DMS 273 (cell line): ENCODE results near the gene RAB40C.

ENCODE experiments used
- DNase-seq: peaks from one replicate; lab custom pipeline; 2025; ENCODE audit not compliant: unreplicated experiment; lab: John Stamatoyannopoulos, UW

Gene RAB40C

GRCh38 chr16:630249-630814 is 40.5 kb downstream of the RAB40C start:
- no peak for DNase-seq

DNA sequence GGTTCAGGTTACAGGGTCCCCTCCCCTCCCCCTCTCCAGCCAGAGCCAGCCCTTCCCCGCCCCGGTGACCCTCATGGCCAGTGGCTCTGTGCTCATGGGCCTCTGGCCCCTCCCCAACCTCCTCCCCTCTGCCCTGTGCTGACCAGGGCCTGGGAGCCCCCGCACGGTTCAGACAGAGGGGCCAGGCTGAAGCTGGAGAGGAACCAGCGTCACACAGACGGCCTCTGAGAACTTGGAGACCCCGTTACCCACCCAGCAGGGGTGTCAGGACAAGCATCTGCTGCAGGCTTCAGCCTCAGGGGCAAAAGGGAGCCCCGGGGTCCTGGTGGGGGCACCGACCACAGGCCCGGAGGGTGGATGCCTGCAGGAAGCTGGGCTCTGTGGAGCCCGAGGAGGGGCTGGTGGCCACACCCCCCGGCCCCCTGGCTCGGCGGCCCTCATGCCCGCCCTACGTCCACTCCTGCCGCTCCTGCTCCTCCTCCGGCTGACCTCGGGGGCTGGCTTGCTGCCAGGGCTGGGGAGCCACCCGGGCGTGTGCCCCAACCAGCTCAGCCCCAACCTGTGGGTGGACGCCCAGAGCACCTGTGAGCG is 41.0 kb downstream of the RAB40C start, which contains the start of gene WFIKKN1:
Gene WFIKKN1, plus strand, starts transcription at position 171 of the 591 bp plus-strand sequence. Its CDS starts 269 bp downstream, at position 440.
- no peak for DNase-seq

- DNase-seq: no peak
Measured at GRCh38 chr16:631808-632358, 42.0 kb downstream of the RAB40C start.

DNA sequence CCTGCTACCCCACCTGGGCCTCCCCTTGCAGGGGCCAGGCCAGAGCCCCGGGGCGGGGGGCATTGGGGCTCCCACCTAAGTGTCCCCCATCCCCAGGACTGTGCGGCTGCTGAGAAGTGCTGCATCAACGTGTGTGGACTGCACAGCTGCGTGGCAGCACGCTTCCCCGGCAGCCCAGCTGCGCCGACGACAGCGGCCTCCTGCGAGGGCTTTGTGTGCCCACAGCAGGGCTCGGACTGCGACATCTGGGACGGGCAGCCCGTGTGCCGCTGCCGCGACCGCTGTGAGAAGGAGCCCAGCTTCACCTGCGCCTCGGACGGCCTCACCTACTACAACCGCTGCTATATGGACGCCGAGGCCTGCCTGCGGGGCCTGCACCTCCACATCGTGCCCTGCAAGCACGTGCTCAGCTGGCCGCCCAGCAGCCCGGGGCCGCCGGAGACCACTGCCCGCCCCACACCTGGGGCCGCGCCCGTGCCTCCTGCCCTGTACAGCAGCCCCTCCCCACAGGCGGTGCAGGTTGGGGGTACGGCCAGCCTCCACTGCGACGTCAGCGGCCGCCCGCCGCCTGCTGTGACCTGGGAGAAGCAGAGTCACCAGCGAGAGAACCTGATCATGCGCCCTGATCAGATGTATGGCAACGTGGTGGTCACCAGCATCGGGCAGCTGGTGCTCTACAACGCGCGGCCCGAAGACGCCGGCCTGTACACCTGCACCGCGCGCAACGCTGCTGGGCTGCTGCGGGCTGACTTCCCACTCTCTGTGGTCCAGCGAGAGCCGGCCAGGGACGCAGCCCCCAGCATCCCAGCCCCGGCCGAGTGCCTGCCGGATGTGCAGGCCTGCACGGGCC is 42.8 kb downstream of the RAB40C start:
- DNase-seq: no peak

- no peak for DNase-seq
Measured at GRCh38 chr16:633336-634050, 43.6 kb downstream of the RAB40C start.

GRCh38 chr16:634051-634670 is 44.3 kb downstream of the RAB40C start:
- no peak for DNase-seq

GRCh38 chr16:634996-635395 is 45.1 kb downstream of the RAB40C start:
- DNase-seq: no peak

- DNase-seq: no peak
Measured at GRCh38 chr16:635573-636205, 45.8 kb downstream of the RAB40C start.

GRCh38 chr16:636206-637080 is 46.6 kb downstream of the RAB40C start, which contains the start of gene METTL26:
Gene METTL26 (minus strand): TSS chr16:636305. CDS start chr16:636290, 15 bp downstream.
- peak; percentile 97 for DNase-seq

- DNase-seq: peak; percentile 58
Measured at GRCh38 chr16:637081-638018, 47.5 kb downstream of the RAB40C start.

GRCh38 chr16:638034-638543 is 48.2 kb downstream of the RAB40C start:
- DNase-seq: no peak

GRCh38 chr16:638836-639235 is 49.0 kb downstream of the RAB40C start:
- DNase-seq: no peak

- DNase-seq: no peak
Measured at GRCh38 chr16:640614-641013, 50.7 kb downstream of the RAB40C start.

DNA sequence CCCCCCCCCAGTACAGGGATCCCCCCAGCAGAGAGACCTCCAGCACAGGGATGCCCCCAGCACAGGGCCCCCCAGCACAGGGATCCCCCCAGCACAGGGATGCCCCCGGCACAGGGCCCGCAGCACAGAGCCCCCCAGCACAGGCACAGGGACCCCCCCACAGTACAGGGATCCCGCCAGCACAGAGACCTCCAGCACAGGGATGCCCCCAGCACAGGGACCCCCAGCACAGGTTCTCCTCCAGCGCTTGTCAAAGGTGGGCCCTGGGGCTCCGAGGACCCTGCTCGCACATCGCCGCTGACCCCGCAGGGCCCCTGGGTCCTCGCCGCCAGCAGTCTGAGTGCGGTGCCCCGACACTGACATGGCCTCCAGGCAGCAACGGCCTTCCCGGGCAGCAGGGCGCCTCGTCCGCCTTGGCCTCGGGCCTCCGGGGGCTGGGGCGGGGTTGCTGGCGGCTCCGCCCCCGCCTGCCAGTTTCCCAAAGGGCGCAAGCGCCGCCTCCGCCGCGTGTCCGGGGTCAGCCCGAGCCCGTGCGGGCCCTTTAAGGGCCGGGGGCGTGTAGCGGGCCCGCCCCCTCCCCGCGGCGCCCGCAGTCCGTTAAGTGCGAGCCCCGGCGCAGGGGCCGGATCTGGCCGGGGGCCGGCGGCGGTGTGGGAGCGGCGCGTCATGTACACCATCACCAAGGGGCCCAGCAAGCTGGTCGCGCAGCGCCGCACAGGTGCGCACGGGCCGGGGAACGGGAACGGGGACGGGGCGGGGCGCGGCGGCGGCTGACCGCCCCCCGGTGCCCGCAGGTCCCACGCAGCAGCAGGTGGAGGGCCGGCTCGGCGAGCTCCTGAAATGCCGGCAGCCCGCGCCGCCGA is 51.7 kb downstream of the RAB40C start, which contains the start of gene MCRIP2:
Gene MCRIP2, plus strand, starts transcription at position 503 of the 863 bp plus-strand sequence. Its CDS starts 164 bp downstream, at position 667.
- DNase-seq: peak; percentile 93

DNA sequence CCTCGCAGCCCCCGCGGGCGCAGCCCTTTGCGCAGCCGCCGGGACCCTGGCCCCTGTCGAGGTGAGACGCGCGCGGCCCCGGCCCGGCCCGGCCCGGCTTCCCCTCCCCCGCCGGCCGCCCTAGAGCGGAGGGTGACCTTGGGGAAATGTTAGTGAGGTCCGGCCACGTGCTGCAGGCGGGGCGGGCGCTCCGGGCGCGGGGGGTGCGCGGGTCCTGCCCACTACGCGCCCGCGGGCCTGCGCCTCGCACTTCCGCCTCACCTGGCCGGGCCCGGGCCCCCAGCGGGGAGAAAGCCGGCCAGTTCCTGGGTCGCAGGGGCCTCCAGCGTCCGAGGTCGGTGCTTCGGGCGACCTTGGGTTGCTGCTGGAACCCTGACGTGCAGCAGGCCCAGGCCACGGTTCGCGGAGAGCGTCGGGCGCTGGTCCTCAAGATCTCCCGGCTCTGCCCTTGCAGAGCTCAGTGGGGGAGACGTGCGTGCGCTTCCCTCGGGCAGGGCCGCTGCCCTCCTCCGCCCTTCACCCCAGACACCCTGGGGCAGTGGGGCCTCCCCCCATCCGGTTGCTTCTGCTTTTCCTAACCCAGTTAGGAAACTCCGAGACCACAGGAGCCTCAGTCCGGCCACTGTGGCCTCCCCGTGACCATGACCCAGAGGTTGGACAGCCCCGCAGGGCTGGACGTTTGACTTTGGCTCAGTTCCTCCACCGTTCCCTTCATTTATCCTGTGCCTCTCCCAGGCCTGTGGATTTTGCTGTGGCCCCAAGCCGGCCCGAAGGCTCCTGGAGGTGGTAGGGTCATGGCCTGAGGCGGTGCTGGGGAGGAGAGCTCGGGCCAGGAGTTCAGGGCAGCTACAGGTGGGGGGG is 52.6 kb downstream of the RAB40C start:
- peak; percentile 73 for DNase-seq

GRCh38 chr16:643050-643368 is 53.1 kb downstream of the RAB40C start:
- no peak for DNase-seq
